ENCODE data around the gene COQ5.
A peak's percentile ranks its signal among the peaks of the same experiment; 100 is the strongest.

COQ5 gene, protein sequence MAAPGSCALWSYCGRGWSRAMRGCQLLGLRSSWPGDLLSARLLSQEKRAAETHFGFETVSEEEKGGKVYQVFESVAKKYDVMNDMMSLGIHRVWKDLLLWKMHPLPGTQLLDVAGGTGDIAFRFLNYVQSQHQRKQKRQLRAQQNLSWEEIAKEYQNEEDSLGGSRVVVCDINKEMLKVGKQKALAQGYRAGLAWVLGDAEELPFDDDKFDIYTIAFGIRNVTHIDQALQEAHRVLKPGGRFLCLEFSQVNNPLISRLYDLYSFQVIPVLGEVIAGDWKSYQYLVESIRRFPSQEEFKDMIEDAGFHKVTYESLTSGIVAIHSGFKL

DNA sequence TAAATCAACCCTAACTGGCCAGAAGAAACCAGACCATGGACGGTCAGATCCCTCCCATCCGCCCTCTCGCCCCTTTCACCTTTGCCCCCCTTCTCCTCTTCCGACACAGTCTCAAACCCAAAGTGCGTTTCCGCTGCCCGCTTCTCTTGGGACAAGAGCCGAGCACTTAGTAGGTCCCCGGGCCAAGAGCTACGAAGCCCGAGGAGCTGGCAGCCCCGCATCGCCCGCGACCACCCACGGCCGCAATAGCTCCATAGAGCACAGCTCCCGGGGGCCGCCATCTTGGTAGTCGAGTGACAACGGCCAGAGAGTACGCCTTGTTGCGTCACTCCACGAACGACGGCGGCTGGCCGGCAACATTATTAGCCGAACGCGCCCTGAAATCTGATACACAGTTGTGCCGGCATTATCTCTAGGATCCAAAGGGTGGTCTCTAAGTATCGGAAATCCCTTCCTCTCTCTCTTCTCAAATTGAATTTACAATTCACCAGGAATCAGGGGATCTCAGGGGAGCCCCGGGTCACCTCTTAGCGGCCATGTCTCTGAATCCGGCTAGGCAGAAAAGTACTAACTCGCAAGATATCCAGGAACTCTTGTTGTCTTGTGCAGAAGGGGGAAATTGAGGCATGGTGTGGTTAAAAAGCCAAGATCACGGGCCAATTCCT lies at the start of gene COQ5:
COQ5 (minus strand) TSS at position 298 of the 665 bp plus-strand sequence; CDS start at position 281, 17 bp downstream.
- DNase-seq: peak; percentile 85

DNA sequence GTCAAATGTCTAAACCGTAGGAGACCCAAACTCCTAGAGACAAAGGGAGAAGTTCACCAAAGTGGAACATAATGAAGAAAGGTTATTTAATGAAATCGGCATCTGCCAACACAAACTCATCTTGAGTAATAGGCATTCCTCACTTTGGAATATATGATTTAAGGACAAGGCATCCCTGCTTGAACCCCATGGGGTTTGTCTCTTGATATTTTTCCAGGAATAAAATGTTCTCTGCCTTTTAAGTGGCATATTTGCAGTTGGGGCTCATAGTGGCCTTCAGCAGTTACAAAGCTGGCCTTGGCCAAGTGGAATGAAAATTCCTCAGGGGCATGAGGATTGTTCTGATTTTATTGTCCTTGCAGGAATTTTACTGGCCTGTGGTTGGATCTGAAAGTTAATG lies 45.1 kb upstream of the COQ5 start:
- DNase-seq: no peak

DNA sequence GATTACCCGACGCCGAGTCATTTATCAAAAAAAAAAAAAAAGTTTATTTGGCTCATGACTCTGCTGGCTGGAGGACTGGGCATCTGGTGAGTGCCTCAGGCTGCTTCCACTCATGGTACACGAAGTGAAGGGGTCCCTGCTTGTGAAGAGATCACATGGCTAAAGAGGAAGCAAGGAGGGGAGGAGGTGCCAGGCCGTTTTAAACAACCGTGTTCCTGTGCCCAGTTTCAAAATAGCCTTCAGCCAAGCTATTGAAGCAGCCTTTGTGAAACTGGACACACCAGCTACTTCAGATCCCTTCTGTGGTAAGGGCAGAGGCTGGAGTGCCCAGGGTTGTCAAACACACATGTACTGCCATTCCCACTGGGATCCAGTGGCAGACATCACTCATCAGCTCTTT lies 44.6 kb upstream of the COQ5 start:
- DNase-seq: no peak

DNA sequence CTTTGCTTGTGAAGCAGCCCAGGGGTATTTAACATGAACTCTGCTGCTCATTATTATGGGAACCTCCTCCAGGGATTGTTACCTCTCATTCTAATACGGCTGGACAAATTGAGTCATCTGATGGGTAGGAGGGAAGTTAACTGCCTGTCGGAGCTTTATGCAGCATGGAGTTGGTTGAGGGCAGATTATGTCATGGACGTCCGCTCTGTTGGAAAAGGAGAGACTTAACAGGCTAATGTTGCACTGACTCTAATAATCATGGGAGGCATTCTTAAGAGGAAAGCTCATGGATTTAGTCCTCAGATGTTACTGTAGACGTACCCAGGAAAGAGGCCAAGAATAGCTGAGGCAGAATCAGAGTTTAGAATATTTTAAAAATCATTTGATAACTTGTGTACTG lies 42.3 kb upstream of the COQ5 start:
- DNase-seq: no peak

DNA sequence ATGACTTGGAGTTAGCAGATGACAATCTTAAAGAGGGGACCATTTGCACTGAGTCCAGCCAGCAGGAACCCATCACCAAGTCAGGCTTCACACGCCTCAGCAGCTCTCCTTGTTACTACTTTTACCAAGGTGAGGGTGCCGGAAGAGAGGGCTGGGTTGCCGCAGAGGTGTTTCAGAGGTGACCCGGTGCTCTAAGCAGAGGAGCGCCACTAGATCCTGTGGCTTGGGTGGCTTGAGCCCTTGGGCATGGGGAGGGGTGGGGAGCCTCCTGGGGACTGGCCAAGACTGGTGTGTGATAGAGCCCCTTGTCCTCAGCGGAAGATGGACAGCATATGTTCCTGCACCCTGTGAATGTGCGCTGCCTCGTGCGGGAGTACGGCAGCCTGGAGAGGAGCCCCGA lies 34.5 kb upstream of the COQ5 start:
- DNase-seq: no peak

DNA sequence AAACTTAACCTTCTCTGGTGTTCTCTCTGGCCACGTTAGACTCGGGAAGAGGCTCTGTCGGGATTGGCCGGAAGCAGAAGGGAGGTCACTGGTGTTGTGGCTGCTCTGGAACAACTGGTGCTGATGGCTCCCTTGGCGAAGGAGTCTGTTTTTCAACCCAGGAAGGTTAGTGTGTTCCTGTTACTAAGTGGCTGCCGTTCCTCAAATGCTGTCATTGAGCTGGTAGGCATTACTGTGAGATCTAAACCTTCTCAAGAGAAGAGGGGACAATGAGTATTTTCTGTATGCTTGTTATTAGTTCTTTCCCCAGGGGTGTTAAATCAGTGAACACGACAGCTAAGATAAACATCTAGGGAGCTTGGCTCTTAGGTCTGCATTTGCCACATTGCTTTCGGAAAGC lies 33.9 kb upstream of the COQ5 start:
- DNase-seq: no peak

DNA sequence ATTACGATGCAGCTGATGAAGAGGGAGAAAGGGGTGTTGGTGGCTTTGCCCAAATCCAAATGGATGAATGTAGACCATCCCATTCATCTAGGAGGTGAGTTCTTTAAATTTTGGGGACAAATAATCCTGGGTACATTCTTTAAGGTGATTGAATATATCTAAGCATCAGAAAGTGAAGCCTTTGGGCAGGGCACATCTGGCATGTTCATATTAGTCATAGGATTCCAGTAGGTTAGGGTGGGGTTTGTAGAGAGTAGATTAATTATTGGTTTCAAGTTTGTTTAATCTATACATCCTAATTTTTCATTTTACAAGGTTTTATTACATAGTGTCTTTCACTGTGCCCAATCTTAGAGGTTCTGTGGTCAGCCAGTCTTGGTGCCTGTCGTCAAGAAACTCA lies 28.6 kb upstream of the COQ5 start:
- DNase-seq: no peak

DNA sequence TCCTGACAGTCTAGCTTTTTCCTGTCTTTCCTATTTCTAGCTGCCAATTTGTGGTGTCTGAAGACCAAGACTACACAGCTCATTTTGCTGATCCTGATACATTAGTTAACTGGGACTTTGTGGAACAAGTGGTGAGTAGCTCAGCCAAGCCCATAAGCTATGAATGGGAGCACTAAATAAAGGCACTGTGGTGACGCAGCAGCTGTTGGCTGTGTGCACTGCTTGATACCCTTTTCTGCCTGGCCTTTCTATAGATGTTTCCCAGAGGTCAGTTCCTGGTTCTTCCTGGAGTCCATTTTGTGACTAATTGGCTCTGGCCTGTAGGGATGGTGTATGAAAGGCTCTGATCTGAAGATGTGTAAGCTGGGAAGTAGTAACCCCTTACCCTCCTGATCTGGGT lies 25.7 kb upstream of the COQ5 start:
- no peak for DNase-seq

DNA sequence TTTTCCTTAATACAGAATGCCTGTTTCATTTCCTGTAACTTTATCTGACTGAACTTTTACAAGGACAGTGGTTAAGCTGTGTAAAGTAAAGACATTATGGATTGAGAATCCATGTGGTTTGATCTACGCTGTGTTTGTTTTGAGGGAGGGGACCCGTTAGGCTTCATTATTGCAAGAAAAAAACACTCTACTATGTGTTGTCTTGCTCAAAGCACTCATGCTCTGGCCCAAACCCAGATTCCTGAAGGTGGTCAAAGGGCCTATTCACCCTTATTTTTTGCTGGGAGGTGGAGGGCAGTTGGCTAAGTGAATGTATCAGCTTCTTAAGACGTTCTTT lies 17.1 kb upstream of the COQ5 start:
- DNase-seq: no peak

DNA sequence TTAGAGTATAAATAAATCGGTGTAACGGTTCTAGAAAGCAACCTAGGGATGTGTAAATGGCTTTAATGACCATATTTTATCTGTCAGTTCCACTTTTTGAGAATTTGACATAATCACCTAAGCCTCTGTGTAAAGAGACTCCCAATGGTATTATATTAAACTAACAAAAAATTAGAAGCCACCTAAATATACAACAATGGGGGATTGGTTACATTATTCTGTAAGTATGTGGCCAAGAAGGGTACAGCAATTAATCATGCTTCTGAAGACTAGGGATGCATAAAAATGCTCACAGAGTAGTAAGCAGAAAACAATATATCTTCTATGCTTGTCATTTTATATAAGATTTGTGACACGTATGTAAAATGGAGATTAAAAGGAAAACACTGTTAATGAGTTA lies 15.7 kb upstream of the COQ5 start:
- DNase-seq: no peak

DNA sequence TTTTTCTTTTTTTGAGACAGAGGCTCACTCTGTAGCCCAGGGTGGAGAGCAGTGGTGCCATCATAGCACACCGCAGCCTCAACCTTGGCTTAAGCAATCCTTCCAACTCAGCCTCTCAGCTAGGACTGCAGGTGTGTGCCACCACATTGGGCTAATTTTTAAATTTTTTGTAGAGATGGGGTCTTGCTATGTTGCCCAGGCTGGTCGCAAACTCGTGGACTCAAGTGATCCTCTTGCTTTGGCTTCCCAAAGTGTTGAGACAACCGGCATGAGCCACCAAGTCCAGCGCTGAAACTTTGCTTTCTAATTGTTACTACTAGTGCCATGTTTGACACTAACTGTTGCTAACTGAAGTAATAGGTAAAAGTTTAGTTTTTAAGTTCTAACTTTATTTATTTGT lies 13.2 kb upstream of the COQ5 start:
- DNase-seq: no peak

DNA sequence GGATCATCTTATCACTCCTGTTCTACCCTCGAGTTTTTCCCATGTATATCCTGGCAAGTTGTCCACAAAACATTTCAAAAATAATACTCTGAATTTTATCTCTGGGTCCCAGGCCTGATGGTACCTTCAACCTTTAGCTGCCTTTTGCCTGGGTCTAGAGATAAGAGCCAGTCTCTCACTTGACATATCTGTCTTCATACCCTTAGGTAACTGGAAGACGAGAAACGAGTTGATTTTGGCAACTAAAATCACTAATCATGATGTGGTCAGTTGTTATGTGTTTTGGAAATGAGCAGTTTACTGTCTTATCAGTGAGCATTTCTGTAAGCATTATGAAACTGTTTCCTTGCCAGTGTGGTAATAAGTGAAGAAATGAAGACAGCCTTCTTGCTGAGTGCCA lies 11.5 kb upstream of the COQ5 start:
- DNase-seq: no peak

DNA sequence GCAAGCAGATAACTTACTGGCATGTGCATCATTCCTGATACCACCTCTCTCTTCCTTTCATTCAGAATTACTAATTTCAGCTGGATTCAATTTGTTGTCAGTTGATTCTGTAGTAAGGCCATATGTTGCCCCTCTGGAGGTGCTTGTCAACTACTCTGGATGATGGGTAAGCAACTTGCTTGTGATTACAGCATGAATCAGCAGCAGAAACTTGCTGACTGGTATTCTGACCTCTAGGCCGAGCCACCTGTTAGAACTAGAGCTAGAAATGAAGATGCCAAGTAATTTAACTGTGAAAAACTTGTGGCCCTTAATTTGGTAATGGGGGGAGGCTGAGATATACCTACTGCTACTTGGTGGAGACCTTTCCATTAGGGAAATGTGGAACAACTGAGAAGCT lies 10.3 kb upstream of the COQ5 start:
- no peak for DNase-seq

DNA sequence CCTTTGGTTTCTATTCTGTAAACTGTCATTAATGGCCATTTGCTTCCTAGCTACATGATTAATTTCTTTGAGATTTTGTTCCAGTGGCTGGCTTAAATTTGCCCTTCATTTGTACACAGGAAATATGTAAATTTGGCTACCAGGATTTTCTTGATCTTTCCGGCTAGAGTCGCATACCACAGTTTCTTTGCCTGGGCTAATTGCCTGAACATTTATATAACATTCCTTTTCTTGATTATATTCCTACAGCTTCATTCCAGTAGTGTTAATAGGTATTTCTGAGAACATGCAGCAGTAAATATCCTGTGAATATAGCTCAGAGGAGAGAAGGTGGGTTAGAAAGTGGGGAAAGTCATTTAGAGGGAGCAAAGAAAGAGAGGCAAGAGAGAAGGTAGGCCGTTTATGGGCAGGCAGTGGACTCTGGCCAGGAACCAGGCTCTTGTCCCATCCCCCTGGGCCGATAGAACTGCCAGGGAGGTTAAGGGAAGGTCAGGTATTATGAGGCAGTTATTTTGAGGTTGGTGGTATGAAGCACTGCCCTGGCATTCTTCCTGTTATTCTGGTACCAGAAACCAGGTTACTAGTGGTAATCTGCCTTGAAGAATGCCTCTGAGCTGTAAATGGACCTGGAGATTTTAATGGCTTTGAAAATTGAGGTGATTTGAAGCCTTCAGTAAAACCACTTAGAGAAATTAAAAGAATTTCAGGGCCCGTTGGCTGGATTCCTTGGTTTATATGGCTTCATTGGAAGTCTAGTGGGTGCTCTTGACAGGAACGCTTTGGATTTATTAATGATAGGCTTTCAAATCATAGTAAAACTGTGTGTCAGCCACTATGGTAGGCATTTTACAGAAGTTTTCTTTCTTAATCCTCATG lies 9.6 kb upstream of the COQ5 start:
- no peak for DNase-seq

DNA sequence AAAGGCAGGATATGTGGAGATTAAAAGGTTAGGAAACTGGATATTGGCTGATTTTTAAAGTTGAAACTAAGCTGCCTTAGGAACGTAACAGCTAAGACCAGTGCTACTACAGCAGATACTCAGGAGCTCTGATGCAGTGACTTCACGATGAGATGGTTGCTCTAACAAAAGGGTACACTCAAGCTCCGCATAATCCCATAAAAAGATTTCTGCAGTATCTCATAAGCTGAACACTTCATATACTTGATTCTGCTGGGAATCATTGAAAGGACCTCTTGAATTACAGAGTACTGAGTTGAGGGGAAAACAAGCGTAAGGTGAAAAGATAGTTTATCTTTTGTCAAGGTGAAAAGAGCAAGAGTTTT lies 8.9 kb upstream of the COQ5 start:
- no peak for DNase-seq

DNA sequence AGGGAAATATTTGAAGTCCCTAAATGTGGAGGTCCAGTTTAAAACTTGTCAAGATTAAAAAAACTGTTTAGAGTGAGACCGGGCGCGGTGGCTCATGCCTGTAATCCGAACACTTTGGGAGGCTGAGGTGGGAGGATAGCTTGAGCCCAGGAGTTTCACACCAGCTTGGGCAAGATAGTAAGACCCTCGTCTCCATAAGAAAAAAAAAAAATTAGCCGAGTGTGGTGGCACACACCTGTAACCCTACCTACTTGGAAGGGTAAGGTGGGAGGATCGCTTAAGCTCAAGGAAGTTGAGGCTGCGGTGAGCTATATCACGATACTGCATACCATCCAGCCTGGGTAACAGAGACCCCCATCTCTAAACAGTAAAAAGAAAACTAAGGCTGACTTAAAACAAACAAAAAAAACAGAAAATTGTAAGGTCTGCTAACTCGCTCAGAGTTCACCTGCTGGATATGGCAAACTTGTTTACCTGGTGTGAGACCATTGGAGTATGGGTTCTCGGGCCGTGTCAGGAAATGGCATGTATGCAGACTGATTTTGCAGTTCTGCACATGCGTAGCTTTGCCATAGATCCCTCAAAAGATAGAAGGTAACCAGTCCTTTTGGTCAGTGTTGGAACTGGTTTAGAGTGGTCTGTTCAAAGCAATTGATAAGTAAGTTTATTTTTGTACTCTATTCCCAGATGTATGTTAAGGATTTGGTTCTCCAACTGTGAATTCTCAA lies 7.3 kb upstream of the COQ5 start:
- DNase-seq: peak; percentile 29

DNA sequence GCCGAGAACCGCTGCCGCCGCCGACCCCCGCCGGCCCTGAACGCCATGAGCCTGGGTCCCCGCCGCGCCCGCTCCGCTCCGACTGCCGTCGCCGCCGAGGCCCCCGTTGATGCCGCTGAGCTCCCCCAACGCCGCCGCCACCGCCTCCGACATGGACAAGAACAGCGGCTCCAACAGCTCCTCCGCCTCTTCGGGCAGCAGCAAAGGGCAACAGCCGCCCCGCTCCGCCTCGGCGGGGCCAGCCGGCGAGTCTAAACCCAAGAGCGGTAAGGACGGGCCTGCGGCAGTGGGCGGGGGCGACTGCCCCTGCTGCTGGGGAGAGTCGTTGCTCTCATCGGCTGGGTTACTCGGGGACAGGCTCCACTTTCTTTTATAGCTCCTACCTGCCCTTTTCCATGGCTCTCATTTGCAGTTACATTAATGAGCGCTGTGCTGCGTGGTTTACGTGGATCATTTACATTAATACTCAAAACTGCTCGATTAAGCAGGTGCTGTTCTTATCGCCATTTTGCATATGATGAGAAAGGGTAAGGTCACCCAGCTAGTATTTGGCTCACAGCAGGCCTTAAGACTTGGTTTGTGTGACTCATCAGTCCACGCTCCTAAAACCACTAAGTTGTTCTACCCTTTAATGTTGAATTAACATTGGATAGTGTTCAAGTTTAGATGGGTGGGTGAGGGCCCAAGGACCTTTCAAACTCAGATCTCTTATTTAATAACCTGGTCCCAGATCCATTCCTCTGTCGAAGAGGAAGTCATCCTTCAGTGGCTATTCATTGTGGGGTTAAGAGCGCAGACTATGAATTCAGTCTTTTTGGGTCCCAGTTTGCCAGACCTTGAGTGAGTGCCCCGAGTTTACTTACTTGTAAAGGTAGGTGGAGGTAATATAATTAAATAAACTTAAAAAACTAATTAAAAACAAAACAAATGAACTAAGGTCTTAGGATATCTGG lies 6.0 kb upstream of the COQ5 start:
- DNase-seq: peak; percentile 54

DNA sequence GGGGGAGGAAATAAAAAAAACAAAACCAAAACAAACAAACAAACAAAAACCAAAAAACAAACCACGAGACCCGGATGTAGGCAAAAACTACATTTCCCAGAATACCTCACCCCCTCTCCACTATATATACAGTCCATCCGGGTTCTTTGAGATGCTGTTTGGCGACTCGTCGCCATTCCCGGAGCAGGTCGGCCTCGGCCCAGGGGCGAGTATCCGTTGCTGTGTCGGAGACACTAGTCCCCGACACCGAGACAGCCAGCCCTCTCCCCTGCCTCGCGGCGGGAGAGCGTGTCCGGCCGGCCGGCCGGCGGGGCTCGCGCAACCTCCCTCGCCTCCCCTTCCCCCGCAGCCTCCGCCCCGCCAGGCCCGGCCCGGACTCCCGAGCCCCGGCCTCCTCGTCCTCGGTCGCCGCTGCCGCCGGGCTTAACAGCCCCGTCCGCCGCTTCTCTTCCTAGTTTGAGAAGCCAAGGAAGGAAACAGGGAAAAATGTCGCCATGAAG lies 5.3 kb upstream of the COQ5 start, which contains the start of gene RNF10:
RNF10 (plus strand) TSS at position 154 of the 500 bp plus-strand sequence. CDS start 456 bp downstream, outside the sequence.
- peak; percentile 79 for DNase-seq

DNA sequence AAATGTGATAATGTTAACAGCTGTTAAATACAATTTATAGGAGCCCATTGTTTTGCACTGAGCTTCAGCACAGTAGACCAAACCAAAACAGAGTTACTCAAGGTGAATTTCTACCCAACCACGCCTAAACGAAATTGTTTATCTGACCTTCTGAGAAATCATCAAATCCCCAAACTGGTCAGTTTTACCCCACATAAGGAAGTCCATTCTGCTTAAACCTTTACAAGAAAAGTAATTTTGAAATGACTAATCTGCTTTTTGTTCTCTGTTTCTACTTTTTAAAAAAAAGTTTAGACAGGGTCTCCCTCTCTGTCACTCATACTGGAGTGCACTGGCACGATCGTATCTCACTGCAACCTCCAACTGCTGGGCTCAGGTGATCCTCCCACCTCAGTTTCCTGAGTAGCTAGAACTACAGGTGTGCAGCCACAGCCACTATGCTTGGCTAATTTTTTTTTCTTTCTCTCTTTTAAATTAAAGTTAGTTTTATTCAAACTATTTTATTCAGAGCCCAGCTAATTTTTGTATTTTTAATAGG lies 3.8 kb upstream of the COQ5 start:
- DNase-seq: no peak

DNA sequence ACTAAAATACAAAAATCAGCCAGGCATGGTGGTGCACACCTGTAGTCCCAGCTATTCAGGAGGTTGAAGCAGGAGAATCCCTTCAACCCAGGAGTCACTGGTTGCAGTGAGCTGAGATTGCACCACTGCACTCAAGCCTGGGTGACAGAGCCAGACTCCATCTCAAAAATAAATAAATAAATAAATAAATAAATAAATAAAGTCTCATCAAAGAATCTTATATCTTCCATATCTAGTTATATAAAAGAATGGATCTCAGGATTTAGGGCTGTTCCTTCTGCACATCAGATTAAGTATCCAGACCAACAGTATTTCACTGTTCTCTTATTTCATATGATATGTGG lies 1.4 kb upstream of the COQ5 start:
- peak; percentile 18 for DNase-seq

DNA sequence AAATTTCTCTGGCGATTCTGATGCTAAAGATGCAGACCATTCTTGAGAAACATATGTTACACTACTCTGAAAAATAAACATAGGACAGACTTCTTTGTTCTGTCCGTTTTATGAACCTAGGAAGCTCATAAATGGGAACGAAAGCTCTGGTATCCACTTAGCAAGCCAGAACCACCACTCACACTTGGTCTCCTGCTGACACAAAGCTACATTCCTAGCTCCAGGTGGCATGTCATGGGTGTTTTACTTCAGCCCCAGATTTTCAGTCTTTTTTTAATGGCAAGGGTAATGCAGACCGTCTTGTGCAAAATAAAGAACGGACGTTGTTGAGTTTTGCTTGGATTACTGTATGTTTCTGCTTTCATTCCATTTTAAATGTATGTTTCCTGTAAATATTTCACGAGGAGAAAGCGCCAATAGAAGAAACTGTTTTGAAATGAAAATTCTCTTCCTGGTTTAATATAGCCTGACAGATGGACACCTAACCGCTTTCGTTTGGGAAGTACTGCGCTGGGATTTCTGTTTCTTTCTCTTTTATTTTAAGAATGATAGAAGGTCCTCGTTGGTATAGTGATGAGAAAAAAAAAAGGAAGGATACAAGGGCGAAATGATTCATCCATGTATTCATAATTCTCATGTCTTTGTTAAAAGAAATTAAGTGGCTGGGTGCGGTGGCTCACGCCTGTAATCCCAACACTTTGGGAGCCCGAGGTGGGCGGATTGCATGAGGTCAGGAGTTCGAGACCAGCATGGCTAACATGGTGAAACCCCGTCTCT lies 871 bp upstream of the COQ5 start:
- DNase-seq: no peak

Measured in CD4-positive, alpha-beta T cell treated with Interleukin-15 for 1 hour (primary cell).